ENCODE data around the gene ADAMTS9.

DNA sequence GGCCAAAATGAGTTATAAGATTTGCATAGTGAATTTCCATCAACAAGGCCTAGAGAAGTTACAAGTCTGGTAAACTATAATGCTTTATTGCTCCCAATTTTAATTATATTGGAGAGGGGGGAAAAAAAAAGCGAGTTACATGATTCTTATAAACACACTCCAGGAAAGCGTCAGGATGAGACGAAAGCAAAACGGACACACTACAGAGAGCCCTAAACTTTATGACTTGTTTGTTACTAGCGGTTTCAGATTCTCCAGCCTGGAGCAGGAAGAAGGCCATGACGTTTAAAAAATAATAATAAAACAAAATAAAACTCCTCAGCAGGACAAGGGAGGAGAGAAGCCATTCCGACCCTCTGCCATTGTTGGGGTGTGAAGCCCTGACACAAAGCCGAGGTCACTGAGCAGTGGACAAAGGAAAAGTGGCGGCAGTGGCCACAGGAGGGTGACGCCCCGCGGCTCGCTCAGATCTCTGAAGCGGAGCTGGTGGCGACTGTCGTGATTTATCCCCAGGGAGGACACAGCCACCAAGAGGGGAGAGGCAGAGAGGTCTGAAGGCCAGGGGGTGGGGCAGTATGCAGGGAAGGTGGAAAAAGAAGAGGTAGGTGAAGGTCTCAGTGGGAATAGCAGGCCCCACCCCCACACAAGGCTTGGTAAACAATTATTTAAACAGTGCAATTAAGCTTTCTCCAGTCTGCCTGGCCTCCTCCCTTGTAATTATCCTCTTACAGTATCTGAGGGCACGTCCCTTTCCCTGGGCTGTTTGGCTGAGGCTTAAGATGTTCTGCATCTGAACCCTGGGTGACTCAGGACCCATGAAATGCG, 45.3 kb downstream of the ADAMTS9 start:
- TF ChIP-seq, protein P1, sequence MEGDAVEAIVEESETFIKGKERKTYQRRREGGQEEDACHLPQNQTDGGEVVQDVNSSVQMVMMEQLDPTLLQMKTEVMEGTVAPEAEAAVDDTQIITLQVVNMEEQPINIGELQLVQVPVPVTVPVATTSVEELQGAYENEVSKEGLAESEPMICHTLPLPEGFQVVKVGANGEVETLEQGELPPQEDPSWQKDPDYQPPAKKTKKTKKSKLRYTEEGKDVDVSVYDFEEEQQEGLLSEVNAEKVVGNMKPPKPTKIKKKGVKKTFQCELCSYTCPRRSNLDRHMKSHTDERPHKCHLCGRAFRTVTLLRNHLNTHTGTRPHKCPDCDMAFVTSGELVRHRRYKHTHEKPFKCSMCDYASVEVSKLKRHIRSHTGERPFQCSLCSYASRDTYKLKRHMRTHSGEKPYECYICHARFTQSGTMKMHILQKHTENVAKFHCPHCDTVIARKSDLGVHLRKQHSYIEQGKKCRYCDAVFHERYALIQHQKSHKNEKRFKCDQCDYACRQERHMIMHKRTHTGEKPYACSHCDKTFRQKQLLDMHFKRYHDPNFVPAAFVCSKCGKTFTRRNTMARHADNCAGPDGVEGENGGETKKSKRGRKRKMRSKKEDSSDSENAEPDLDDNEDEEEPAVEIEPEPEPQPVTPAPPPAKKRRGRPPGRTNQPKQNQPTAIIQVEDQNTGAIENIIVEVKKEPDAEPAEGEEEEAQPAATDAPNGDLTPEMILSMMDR (IDR thresholded peaks at IDR 0.05) = no peak
- no peak for TF ChIP-seq POLR2A (IDR thresholded peaks at IDR 0.05)
